Measurements from ENCODE around the gene LMOD1.
A peak's percentile ranks its signal among the peaks of the same experiment; 100 is the strongest.

The LMOD1 gene

GRCh38 chr1:201892211-201892610 lies 54.1 kb downstream of the LMOD1 start:
- no peak for DNase-seq (ENCODE audit: low read depth)

GRCh38 chr1:201891451-201892045 lies 54.8 kb downstream of the LMOD1 start:
- DNase-seq (ENCODE audit: low read depth) = no peak

DNA sequence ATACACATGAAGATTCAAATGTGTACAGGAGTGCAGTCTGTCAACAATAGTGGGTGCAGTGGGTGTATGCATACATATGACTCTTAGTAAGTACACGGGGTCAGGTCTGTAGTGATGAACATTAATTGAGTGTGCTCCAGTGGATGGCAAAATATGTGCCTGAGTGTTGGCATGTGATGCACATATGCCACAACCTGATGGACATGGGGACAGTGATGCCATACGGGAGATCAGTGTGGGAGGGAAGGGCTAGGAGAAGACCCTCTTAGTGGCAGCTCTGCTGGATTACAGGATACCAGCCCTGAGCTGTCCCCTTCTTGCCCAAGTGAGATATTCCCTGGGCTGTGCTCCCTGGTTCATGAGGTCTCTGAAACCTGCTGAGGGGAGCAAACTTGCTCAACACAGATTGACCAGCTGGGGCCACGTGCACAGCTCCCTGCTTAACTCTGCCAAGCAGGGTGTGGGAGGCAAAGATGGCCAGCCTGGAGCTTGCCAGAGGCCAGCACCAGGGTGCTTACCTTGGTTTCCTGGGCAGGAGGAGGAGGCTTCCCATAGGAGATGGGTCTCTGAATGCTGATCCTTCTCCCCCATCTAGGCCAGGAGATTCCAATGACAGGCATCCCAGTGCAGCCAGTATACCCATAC lies 55.4 kb downstream of the LMOD1 start:
- DNase-seq (ENCODE audit: low read depth) = no peak

GRCh38 chr1:201890223-201890622 lies 56.1 kb downstream of the LMOD1 start:
- DNase-seq (ENCODE audit: low read depth) = no peak

GRCh38 chr1:201889090-201889968 lies 57.0 kb downstream of the LMOD1 start:
- DNase-seq (ENCODE audit: low read depth) = no peak

DNA sequence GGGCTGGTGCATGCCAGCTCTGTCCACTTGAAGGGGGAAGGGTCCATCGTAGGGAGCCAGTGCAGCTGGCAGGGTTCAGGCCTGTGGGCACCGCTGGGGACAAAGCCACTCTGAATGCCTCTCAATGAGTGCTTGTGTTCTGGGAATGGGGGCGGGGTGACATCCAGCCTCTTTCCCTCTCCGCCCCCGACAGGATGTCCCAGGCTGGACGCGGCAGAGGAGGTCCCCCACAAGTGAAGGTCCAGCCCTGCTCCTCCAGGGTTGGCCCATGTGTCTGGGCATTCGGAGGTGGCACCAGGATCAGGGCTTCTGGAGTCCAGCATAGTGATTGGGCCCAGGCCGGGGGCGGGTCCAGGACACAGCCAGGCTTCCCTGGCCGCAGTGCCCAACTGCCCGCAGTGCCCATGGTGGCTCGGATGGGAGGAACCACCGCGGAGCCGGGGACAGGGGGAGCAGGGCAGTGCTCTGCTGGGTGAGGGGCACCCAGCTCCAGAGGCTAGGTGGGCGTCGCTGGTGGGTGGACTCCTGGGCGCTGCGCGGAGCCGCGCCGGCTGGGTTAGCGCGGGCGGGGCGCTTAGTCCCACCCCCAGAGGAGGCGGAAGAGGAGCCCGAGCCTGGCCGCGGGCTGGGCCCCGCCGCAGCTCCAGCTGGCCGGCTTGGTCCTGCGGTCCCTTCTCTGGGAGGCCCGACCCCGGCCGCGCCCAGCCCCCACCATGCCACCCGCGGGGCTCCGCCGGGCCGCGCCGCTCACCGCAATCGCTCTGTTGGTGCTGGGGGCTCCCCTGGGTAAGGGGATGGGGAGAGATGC lies 57.9 kb downstream of the LMOD1 start, which contains the start of gene SHISA4:
TSS of gene SHISA4 (plus strand) at position 617 of the 808 bp plus-strand sequence. CDS start at position 714, 97 bp downstream.
- DNase-seq (ENCODE audit: low read depth) = no peak

DNA sequence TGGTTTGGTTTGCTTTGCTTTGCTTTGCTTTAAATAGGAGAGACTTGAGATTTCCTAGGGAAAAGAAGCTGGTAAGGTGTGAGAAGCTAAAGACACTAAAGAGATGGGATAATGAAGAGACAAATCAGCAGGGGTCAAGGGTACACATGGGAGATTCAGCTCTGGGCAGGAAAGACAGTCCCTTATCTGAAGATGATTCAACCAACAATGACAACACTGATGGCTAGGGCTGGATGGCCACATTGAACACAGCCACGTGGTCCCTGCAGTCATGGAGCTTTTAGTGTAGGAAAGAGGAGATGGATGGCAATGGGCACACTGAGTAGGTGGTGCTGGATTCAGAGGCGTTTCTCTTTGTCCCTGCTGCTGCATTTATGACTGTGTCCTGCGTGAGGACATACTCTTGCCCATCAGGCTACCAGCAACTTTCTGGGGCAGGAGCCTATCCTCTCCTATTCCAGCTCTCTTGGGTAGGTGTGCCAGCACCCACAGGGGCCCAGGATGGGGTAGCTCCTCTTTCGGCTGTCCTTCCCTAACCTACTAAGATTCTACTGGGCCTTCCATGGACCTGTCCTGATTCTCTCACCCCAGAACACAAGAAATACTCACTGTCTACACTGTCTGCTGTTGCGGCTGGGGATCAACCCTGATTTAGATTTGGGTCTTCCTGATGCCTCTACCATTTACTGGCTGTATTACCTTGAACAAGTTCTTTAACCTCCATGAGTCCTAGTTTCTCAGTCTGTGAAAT lies 59.1 kb downstream of the LMOD1 start:
- DNase-seq (ENCODE audit: low read depth) = no peak

DNA sequence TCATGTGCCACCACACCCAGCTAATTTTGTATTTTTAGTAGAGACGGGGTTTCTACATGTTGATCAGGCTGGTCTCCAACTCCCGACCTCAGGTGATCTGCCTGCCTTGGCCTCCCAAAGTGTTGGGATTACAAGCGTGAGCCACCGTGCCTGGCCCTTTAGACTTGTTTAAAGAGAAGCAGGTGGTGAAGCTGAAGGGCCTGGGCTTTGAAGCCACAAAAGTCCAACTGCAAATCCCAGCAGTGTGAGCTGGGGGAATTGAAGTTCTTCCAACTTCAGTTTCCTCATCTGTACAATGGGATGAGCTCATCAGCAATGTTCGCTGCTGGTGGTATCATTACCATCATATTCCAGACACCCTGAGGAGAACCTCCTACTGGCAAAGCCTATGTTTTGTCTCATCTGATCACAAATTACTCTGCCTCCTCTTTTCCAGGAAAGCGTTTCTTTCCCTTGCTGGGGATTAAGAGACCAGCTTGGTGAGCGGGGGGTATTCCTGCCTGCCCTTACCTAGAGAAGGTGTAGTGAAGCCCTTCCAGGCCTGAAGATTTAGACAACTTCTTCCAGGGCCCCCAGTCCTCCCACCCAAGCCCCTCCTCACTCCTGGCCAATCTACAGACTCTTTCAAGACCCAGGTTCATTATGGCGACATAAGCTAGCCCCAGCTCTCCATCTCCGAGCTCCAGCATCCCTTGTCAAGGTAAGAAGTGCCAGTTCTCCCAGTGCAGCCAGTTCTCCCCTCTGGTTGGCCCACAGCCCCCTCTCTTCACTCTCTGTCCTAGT lies 60.1 kb downstream of the LMOD1 start:
- no peak for DNase-seq (ENCODE audit: low read depth)

GRCh38 chr1:201885531-201886075 lies 60.7 kb downstream of the LMOD1 start:
- DNase-seq (ENCODE audit: low read depth) = no peak

GRCh38 chr1:201884425-201884824 lies 61.9 kb downstream of the LMOD1 start:
- DNase-seq (ENCODE audit: low read depth) = no peak

- no peak for DNase-seq (ENCODE audit: low read depth)
Measured at GRCh38 chr1:201883786-201884185, 62.6 kb downstream of the LMOD1 start.

DNA sequence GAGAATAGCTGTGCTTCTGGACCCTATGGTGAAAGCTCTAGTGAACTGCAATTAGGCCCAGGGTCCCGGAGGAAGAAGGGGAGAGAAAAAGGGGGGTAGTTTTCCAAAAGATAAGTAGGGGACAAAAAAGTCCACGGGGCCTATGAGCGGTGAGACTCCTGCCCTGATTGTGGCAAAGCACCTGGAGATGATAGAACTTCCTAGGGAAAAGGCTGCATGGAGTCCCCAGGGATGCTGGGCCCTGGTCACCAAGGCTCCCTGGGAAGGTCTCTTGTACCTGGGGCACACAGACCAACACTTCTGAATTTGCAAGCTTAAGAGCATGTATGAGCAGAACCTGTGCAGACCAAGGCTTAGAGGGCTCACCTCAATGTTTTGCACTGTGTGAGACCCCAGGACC lies 63.1 kb downstream of the LMOD1 start:
- DNase-seq (ENCODE audit: low read depth) = no peak

GRCh38 chr1:201882665-201883132 lies 63.6 kb downstream of the LMOD1 start:
- DNase-seq (ENCODE audit: low read depth) = peak; percentile 72

DNA sequence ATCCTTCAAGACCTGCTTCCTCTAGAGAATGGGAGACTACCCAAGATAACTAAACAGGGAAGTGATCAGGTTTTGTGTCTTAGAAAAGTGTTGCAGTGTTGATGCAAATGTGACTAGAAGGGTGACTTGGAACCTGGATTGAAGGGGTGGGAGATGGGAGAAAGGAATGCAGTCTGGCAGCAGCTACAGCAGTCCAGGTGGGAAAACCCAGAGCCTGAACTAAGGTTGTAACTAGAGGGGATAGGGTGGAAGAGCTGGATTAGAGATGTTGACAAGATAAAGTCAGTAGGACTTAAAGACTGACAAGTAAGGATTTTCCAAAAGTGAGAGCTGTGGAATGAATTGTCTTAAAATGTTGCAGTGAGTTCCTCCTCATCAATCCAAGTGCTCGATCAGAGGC lies 64.7 kb downstream of the LMOD1 start:
- no peak for DNase-seq (ENCODE audit: low read depth)

GRCh38 chr1:201880928-201881571 lies 65.3 kb downstream of the LMOD1 start:
- no peak for DNase-seq (ENCODE audit: low read depth)

DNA sequence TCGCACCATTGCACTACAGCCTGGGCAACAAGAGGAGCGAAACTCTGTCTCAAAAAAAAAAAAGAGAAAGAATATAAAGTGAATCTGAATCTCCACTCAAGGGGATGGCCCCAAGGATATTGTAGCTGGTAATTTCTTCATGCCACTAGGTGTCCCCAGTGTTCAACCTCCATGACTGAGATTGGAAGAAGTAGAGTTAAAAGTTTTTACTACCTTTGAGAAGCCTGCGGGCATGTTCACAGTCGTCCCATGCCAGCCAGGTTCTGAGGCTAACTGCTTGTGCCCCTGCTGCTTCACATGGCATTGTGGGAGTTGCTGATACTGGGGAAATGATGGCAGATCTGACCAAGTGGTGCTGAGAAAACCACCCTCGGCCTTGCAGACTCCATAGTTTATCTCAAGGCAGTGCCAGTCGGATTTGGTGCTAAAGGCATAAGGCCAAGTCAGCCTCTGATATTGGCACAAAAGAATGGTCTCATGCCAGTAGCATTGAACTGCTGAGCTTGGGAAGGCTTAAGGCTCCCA lies 68.4 kb downstream of the LMOD1 start:
- no peak for DNase-seq (ENCODE audit: low read depth)

DNA sequence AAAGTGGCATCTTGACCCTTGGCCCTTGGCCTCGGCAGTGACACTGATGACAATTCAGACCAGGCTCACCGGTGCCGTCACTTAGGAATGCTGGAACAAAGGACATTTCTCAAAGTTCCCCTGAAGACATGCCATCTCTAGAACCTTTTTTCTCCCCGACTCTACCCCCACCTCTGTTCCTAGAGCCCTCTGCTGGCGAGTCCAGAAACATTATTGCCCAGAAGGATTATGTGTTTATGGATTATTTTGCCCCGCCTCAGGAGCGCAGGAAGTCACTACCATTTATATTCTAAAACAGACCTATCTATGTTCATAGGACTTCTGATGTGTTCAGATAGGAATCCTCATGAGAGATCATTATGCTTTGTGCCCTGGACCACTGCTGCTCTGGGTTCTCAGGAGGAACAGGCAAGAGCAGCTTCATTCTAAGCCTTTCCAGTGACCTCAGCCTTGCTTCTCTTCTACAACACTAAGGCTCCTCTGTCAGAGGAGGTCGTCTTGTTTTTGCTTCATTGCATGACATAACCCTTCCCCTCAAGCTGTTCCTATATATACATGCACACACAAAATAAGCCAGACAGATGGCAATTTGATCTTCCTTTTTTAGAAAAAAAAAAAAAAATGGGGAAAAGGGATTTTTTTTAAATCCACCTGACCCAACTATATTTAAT lies 70.1 kb downstream of the LMOD1 start:
- no peak for DNase-seq (ENCODE audit: low read depth)

- no peak for DNase-seq (ENCODE audit: low read depth)
Measured at GRCh38 chr1:201874672-201875071, 71.7 kb downstream of the LMOD1 start.

- DNase-seq (ENCODE audit: low read depth) = no peak
Measured at GRCh38 chr1:201870397-201870796, 76.0 kb downstream of the LMOD1 start.

All from GM04504 (cell line).